ENCODE data around the gene SYT14. TPM values are rescaled to one million over a fixed set of nuclear protein-coding genes. Genes with fewer than 3 reads are reported as not detected.

The SYT14 gene
- total RNA-seq, 4 donors from 2014 or later = 0.04 to 2.8 (median 0.12) TPM; not detected in 1

GRCh38 chr1:210124736-210125135, 186.7 kb downstream of the SYT14 start:
- TF ChIP-seq, protein P1, sequence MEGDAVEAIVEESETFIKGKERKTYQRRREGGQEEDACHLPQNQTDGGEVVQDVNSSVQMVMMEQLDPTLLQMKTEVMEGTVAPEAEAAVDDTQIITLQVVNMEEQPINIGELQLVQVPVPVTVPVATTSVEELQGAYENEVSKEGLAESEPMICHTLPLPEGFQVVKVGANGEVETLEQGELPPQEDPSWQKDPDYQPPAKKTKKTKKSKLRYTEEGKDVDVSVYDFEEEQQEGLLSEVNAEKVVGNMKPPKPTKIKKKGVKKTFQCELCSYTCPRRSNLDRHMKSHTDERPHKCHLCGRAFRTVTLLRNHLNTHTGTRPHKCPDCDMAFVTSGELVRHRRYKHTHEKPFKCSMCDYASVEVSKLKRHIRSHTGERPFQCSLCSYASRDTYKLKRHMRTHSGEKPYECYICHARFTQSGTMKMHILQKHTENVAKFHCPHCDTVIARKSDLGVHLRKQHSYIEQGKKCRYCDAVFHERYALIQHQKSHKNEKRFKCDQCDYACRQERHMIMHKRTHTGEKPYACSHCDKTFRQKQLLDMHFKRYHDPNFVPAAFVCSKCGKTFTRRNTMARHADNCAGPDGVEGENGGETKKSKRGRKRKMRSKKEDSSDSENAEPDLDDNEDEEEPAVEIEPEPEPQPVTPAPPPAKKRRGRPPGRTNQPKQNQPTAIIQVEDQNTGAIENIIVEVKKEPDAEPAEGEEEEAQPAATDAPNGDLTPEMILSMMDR (IDR thresholded peaks at IDR 0.05) = no peak
- TF ChIP-seq POLR2A (IDR thresholded peaks at IDR 0.05) = no peak
- 30 to 31% methylated on average over 2 of the region's 2 CpGs for WGBS, 2 donors
- intact Hi-C loops (cut with DNase I; ENCODE audit: low total_unique reads) = no loop called here

DNA sequence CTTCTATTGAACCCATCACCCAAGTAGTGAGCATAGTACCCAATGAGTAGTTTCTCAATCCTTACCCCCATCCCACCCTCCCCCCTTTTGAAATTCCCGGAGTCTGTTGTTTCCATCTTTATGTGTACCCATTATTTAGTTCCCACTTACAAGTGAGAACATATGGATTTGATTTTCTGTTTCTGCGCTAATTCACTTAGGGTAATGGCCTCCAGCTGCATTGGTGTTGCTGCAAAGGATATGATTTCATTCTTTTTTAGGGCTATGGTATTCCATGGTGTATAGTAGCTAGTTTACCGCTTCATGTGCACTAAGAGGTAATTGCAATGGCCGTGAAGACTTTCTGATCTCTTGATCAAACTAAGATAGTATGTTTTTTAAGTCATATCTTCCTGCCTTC, 187.1 kb downstream of the SYT14 start:
- TF ChIP-seq POLR2A (IDR thresholded peaks at IDR 0.05) = no peak
- TF ChIP-seq, protein P1 (IDR thresholded peaks at IDR 0.05) = no peak

More at GRCh38 chr1:210124736-210125135, 186.7 kb downstream of the SYT14 start:
- H3K4me3 ChIP-seq (ENCODE audit: low read depth, poor library complexity, severe bottlenecking) = no peak overlapping the region
- no peak for DNase-seq (ENCODE audit: low spot score in 2 of 2)

DNA sequence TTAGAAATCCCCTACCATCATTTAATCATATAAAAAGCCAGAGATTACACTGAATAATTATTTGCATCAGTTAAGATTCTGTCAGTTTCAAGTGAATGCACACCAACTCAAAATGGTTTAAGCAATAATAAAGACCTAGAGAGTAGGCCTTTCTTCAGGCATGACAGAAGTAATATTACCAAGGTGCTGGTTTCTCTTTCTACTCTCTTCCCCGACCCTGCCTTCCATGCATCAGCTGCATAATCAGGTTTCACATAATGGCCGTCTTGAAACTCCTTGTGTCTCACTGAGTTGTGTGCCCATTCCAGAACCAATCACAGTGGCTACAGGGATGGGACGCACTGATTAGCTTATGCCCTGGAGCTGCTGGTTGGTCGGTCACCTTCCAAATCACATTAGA, 191.1 kb downstream of the SYT14 start:
- TF ChIP-seq, protein P1 (IDR thresholded peaks at IDR 0.05) = no peak
- no peak for TF ChIP-seq POLR2A (IDR thresholded peaks at IDR 0.05)
- H3K4me3 ChIP-seq (ENCODE audit: low read depth, poor library complexity, severe bottlenecking) = no peak overlapping the region
- no peak for DNase-seq (ENCODE audit: low spot score in 2 of 2)
- intact Hi-C loops (cut with DNase I; ENCODE audit: low total_unique reads) = no loop called here
- 62 to 76% methylated on average over 4 of the region's 4 CpGs for WGBS, 2 donors

More for the DNA sequence above, 187.1 kb downstream of the SYT14 start:
- DNase-seq (ENCODE audit: low spot score in 2 of 2) = no peak
- intact Hi-C loops (cut with DNase I; ENCODE audit: low total_unique reads) = no loop called here
- WGBS, 2 donors = 62 to 75% methylated on average over 4 of the region's 4 CpGs
- H3K4me3 ChIP-seq (ENCODE audit: low read depth, poor library complexity, severe bottlenecking) = no peak overlapping the region

DNA sequence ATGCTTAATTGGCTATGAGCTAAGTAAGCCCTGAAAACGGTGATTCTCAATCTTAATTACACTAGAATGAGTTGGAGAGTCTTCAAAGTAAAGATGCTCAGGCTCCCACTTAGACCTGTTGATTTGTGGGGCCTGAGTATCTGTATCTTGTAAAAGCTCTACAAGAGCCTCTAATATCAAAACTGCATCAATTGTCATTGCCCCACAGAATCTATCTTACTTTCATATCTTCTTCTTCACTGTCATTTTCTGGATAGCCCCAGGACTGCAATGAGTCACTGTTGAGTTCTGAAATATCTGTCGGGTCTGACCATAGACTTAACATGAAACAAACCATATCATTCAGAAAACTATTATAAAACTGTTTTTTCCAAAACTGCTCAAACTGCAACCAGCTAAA, 191.7 kb downstream of the SYT14 start:
- WGBS, 2 donors = 63 to 64% methylated on average over 2 of the region's 2 CpGs
- no peak for DNase-seq (ENCODE audit: low spot score in 2 of 2)
- TF ChIP-seq POLR2A (IDR thresholded peaks at IDR 0.05) = no peak
- TF ChIP-seq, protein P1 (IDR thresholded peaks at IDR 0.05) = no peak

DNA sequence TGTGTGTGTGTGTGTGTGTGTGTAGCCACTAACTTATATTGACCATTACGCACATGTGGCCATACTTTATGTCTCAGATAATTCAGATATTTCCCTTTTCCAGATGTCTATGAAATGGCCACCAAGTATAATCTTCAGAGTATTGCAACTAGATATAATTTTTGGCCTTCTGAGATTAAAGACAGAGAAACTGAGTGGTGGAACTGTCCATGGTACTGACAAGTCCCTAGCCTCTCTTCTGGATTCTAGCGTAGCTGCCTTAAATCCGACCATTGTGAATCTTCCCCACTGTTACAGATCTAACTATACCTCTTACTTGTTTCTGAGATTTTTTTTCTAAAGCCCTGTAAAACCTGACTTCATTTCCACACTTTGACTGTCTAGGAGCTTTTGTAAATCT, 194.6 kb downstream of the SYT14 start:
- DNase-seq (ENCODE audit: low spot score in 2 of 2) = no peak

More for the DNA sequence above, 191.7 kb downstream of the SYT14 start:
- intact Hi-C loops (cut with DNase I; ENCODE audit: low total_unique reads) = no loop called here
- no peak overlapping the region for H3K4me3 ChIP-seq (ENCODE audit: low read depth, poor library complexity, severe bottlenecking)

More for the DNA sequence above, 194.6 kb downstream of the SYT14 start:
- WGBS, 2 donors = 49 to 57% methylated on average over 3 of the region's 3 CpGs
- H3K4me3 ChIP-seq (ENCODE audit: low read depth, poor library complexity, severe bottlenecking) = no peak overlapping the region
- intact Hi-C loops (cut with DNase I; ENCODE audit: low total_unique reads) = no loop called here
- TF ChIP-seq POLR2A (IDR thresholded peaks at IDR 0.05) = no peak
- TF ChIP-seq, protein P1 (IDR thresholded peaks at IDR 0.05) = no peak
